Activated naive CD8-positive, alpha-beta T cell treated with anti-CD3 and anti-CD28 coated beads for 36 hours (primary cell): Measurements from ENCODE around the gene KCNIP3. TPM values are rescaled to one million over a fixed set of nuclear protein-coding genes. Genes with fewer than 3 reads are reported as not detected.

Experiments
- DNase-seq: peaks from one replicate; pipeline ENCODE4 v3.0.0; 2021
- H3K27ac Mint-ChIP-seq: one replicate; pipeline ENCODE4 v1.8.0; 2022; ENCODE audit warnings: mild to moderate bottlenecking, moderate library complexity, mixed read lengths
- H3K27me3 Mint-ChIP-seq: one replicate; pipeline ENCODE4 v1.8.0; 2022; ENCODE audit warnings: mild to moderate bottlenecking, mixed read lengths
- H3K36me3 Mint-ChIP-seq: one replicate; pipeline ENCODE4 v1.8.0; 2021; ENCODE audit warnings: mild to moderate bottlenecking, mixed read lengths
- H3K4me1 Mint-ChIP-seq: one replicate; pipeline ENCODE4 v1.8.0; 2021; ENCODE audit warnings: mixed read lengths
- H3K4me3 Mint-ChIP-seq: one replicate; pipeline ENCODE4 v1.8.0; 2022; ENCODE audit warnings: mild to moderate bottlenecking, moderate library complexity, mixed read lengths
- H3K9me3 Mint-ChIP-seq: one replicate; pipeline ENCODE4 v1.8.0; 2022; ENCODE audit warnings: mixed read lengths
- total RNA-seq, 2 experiments: library from RNA; stranded (reverse); gene quantifications; one replicate each; pipeline ENCODE4 v1.2.3, GENCODE V29; 2021

KCNIP3 gene
- total RNA-seq, 2 experiments from 2014 or later, result not detected

- H3K27me3 Mint-ChIP-seq, result no peaks in the 10 kb centered on the region
- H3K36me3 Mint-ChIP-seq, result no peaks in the 10 kb centered on the region
- H3K4me3 Mint-ChIP-seq, result no peak overlapping the region
- DNase-seq, result peak; percentile 14
- no peak overlapping the region for H3K27ac Mint-ChIP-seq
- no peaks in the 10 kb centered on the region for H3K9me3 Mint-ChIP-seq
- no peaks in the 10 kb centered on the region for H3K4me1 Mint-ChIP-seq
Measured at GRCh38 chr2:95323347-95324155, 26.4 kb downstream of the KCNIP3 start.

- no peak for DNase-seq
- Mint-ChIP-seq H3K4me3 (no peak overlapping the region), H3K36me3 (no peaks in the 10 kb centered on the region), H3K4me1 (no peaks in the 10 kb centered on the region), H3K27ac (no peak overlapping the region), H3K9me3 (no peaks in the 10 kb centered on the region), H3K27me3 (no peaks in the 10 kb centered on the region)
Measured at GRCh38 chr2:95325026-95325425, 27.9 kb downstream of the KCNIP3 start.

- Mint-ChIP-seq H3K4me1 (no peaks in the 10 kb centered on the region), H3K27me3 (no peaks in the 10 kb centered on the region), H3K9me3 (no peaks in the 10 kb centered on the region), H3K4me3 (no peak overlapping the region), H3K27ac (no peak overlapping the region), H3K36me3 (no peaks in the 10 kb centered on the region)
- no peak for DNase-seq
Measured at GRCh38 chr2:95325590-95326432, 28.7 kb downstream of the KCNIP3 start.

GRCh38 chr2:95326433-95327140 is 29.4 kb downstream of the KCNIP3 start:
- DNase-seq, result no peak
- no peak overlapping the region for H3K4me3 Mint-ChIP-seq
- H3K36me3 Mint-ChIP-seq, result no peaks in the 10 kb centered on the region
- H3K4me1 Mint-ChIP-seq, result no peaks in the 10 kb centered on the region
- no peaks in the 10 kb centered on the region for H3K27me3 Mint-ChIP-seq
- H3K27ac Mint-ChIP-seq, result no peak overlapping the region
- no peaks in the 10 kb centered on the region for H3K9me3 Mint-ChIP-seq

- no peak for DNase-seq
- Mint-ChIP-seq H3K4me3 (no peak overlapping the region), H3K36me3 (no peaks in the 10 kb centered on the region), H3K9me3 (no peaks in the 10 kb centered on the region), H3K4me1 (no peaks in the 10 kb centered on the region), H3K27me3 (no peaks in the 10 kb centered on the region), H3K27ac (no peak overlapping the region)
Measured at GRCh38 chr2:95327861-95328260, 30.7 kb downstream of the KCNIP3 start.

- no peak for DNase-seq
- Mint-ChIP-seq H3K4me1 (no peaks in the 10 kb centered on the region), H3K4me3 (no peak overlapping the region), H3K27ac (no peak overlapping the region), H3K9me3 (no peaks in the 10 kb centered on the region), H3K27me3 (no peaks in the 10 kb centered on the region), H3K36me3 (no peaks in the 10 kb centered on the region)
Measured at GRCh38 chr2:95328358-95329125, 31.4 kb downstream of the KCNIP3 start.

- no peaks in the 10 kb centered on the region for H3K27me3 Mint-ChIP-seq
- no peak overlapping the region for H3K4me3 Mint-ChIP-seq
- H3K4me1 Mint-ChIP-seq, result no peaks in the 10 kb centered on the region
- no peak overlapping the region for H3K27ac Mint-ChIP-seq
- no peaks in the 10 kb centered on the region for H3K36me3 Mint-ChIP-seq
- no peak for DNase-seq
- no peaks in the 10 kb centered on the region for H3K9me3 Mint-ChIP-seq
Measured at GRCh38 chr2:95329401-95329800, 32.3 kb downstream of the KCNIP3 start.

GRCh38 chr2:95329891-95330793 is 33.0 kb downstream of the KCNIP3 start:
- Mint-ChIP-seq H3K36me3 (no peaks in the 10 kb centered on the region), H3K27ac (no peak overlapping the region), H3K27me3 (no peaks in the 10 kb centered on the region), H3K9me3 (no peaks in the 10 kb centered on the region), H3K4me3 (no peak overlapping the region), H3K4me1 (no peaks in the 10 kb centered on the region)
- no peak for DNase-seq

- Mint-ChIP-seq H3K27me3 (no peaks in the 10 kb centered on the region), H3K36me3 (no peaks in the 10 kb centered on the region), H3K4me3 (no peak overlapping the region), H3K4me1 (no peaks in the 10 kb centered on the region), H3K9me3 (no peaks in the 10 kb centered on the region), H3K27ac (no peak overlapping the region)
- no peak for DNase-seq
Measured at GRCh38 chr2:95330794-95331338, 33.7 kb downstream of the KCNIP3 start.

- Mint-ChIP-seq H3K4me1 (no peaks in the 10 kb centered on the region), H3K9me3 (no peaks in the 10 kb centered on the region), H3K4me3 (no peak overlapping the region), H3K36me3 (no peaks in the 10 kb centered on the region), H3K27ac (no peak overlapping the region), H3K27me3 (no peaks in the 10 kb centered on the region)
- DNase-seq, result no peak
Measured at GRCh38 chr2:95331606-95332005, 34.5 kb downstream of the KCNIP3 start.

GRCh38 chr2:95332036-95332435 is 34.9 kb downstream of the KCNIP3 start:
- Mint-ChIP-seq H3K36me3 (no peaks in the 10 kb centered on the region), H3K9me3 (no peaks in the 10 kb centered on the region), H3K27ac (no peak overlapping the region), H3K27me3 (no peaks in the 10 kb centered on the region), H3K4me1 (no peaks in the 10 kb centered on the region), H3K4me3 (no peak overlapping the region)
- no peak for DNase-seq

GRCh38 chr2:95333056-95333455 is 35.9 kb downstream of the KCNIP3 start:
- DNase-seq, result no peak
- Mint-ChIP-seq H3K36me3 (no peaks in the 10 kb centered on the region), H3K27ac (no peak overlapping the region), H3K4me3 (no peak overlapping the region), H3K9me3 (no peaks in the 10 kb centered on the region), H3K4me1 (no peaks in the 10 kb centered on the region), H3K27me3 (no peaks in the 10 kb centered on the region)

GRCh38 chr2:95333888-95334338 is 36.8 kb downstream of the KCNIP3 start:
- DNase-seq, result no peak
- H3K36me3 Mint-ChIP-seq, result no peaks in the 10 kb centered on the region
- no peaks in the 10 kb centered on the region for H3K9me3 Mint-ChIP-seq
- H3K27ac Mint-ChIP-seq, result no peak overlapping the region
- H3K4me3 Mint-ChIP-seq, result no peak overlapping the region
- H3K27me3 Mint-ChIP-seq, result no peaks in the 10 kb centered on the region
- no peaks in the 10 kb centered on the region for H3K4me1 Mint-ChIP-seq
